Fibroblast of mammary gland (primary cell): ENCODE data around the gene NTRK2.

ENCODE experiments used
- DNase-seq: peaks from one replicate; pipeline ENCODE4 v3.0.0-alpha.2; 2010; ENCODE audit warnings: low read depth
- H3K4me3 ChIP-seq: 2 replicates; pipeline ENCODE4 v1.5.1; 2011; ENCODE audit warnings: low read depth, mild to moderate bottlenecking, low read length, moderate library complexity; ENCODE audit not compliant: control insufficient read depth
- CTCF ChIP-seq: conservative IDR thresholded peaks from 2 replicates; pipeline ENCODE4 v1.5.1; 2011; ENCODE audit warnings: low read depth, low read length, inconsistent platforms; ENCODE audit not compliant: control insufficient read depth, insufficient read depth

The NTRK2 gene

GRCh38 chr9:84647699-84648098 lies 21.8 kb upstream of the NTRK2 start:
- no peak for DNase-seq
- TF ChIP-seq CTCF: no peak
- no peak overlapping the region for H3K4me3 ChIP-seq

GRCh38 chr9:84652496-84653120 lies 16.9 kb upstream of the NTRK2 start:
- no peak overlapping the region for H3K4me3 ChIP-seq
- TF ChIP-seq CTCF: no peak
- DNase-seq: no peak

- H3K4me3 ChIP-seq: no peak overlapping the region
- no peak for TF ChIP-seq CTCF
- no peak for DNase-seq
Observed at GRCh38 chr9:84655447-84655846, 14.1 kb upstream of the NTRK2 start.

- DNase-seq: no peak
- H3K4me3 ChIP-seq: no peak overlapping the region
- TF ChIP-seq CTCF: no peak
Observed at GRCh38 chr9:84659313-84659712, 10.2 kb upstream of the NTRK2 start.

- TF ChIP-seq CTCF: no peak
- no peak for DNase-seq
- H3K4me3 ChIP-seq: no peak overlapping the region
Observed at GRCh38 chr9:84659773-84660172, 9.8 kb upstream of the NTRK2 start.

GRCh38 chr9:84667571-84668195 lies 1.8 kb upstream of the NTRK2 start:
- no peak overlapping the region for H3K4me3 ChIP-seq
- TF ChIP-seq CTCF: peak; percentile 53
- peak; percentile 19 for DNase-seq
